Endothelial cell of umbilical vein (primary cell): ENCODE measurements around the gene RET. TPM values are rescaled to one million over a fixed set of nuclear protein-coding genes. Genes with fewer than 3 reads are reported as not detected.

Experiments
- BruUV-seq: library from RNA; stranded (reverse); fragments of 400-500 nt; replicated peaks from 2 replicates; lab custom pipeline; 2021; lab: Mats Ljungman, UMichigan
- CTCF ChIA-PET: fragments of 300-600, 350-600 bp; sonication (Branson Sonifier 250); formaldehyde crosslinking; loops from one replicate; lab custom pipeline; 2021; ENCODE audit warnings: antibody characterized with exemption, inconsistent platforms; lab: Charles Lee
- POLR2A ChIA-PET: fragments of 300-600, 350-600 bp; sonication (Branson Sonifier 250); formaldehyde crosslinking; loops from one replicate; lab custom pipeline; 2021; ENCODE audit warnings: antibody characterized with exemption, inconsistent platforms; lab: Charles Lee
- DNase-seq: peaks from one replicate; pipeline ENCODE4 v3.0.0-alpha.2; 2011; ENCODE audit warnings: low read depth, low spot score
- FAIRE-seq: peaks from 2 replicates; lab custom pipeline; 2011; peaks lifted over from hg19 to GRCh38; lab: Jason Lieb, UNC
- H2AFZ ChIP-seq: 2 replicates; pipeline ENCODE4 v1.6.0; 2012; ENCODE audit warnings: low read depth, low read length, control low read depth, inconsistent platforms
- H3K27ac ChIP-seq: 2 replicates; pipeline ENCODE4 v1.5.1; 2011; ENCODE audit warnings: low read depth, mild to moderate bottlenecking, control low read depth, low read length, moderate library complexity; ENCODE audit not compliant: insufficient read depth
- H3K27me3 ChIP-seq, 2 experiments: 2 replicates each; pipeline versions ENCODE4 v1.6.0 to v1.6.1; 2011; ENCODE audit warnings: low read length in 2 of 2, mixed read lengths in 1 of 2; ENCODE audit not compliant: control insufficient read depth in 2 of 2, insufficient read depth in 2 of 2
- H3K36me3 ChIP-seq, 2 experiments: 2 replicates in 1 of 2; 3 replicates in 1 of 2; pipeline ENCODE4 v1.5.1; 2011; ENCODE audit warnings: low read length in 2 of 2, mild to moderate bottlenecking in 1 of 2, moderate library complexity in 1 of 2; ENCODE audit not compliant: control insufficient read depth in 2 of 2, insufficient read depth in 2 of 2; ENCODE audit errors: extremely low read depth in 1 of 2
- H3K4me1 ChIP-seq: 3 replicates; pipeline ENCODE4 v1.5.1; 2011; ENCODE audit warnings: mild to moderate bottlenecking, low read length; ENCODE audit not compliant: control insufficient read depth, insufficient read depth; ENCODE audit errors: extremely low read depth
- H3K4me2 ChIP-seq: 2 replicates; pipeline ENCODE4 v1.6.1; 2011; ENCODE audit warnings: low read length, control low read depth, mixed read lengths; ENCODE audit not compliant: insufficient read depth
- H3K4me3 ChIP-seq, 3 experiments: fragments of 200-600 bp in 1 of 3; sonication (generic), shearing (Covaris generic) in 1 of 3; replicated peaks in 1 of 3; 2 replicates each; pipeline ENCODE4 v1.5.1; 2011 to 2016; ENCODE audit warnings: control low read depth in 3 of 3, low read length in 3 of 3, mild to moderate bottlenecking in 2 of 3, inconsistent platforms in 1 of 3, low read depth in 1 of 3, moderate library complexity in 1 of 3; ENCODE audit not compliant: insufficient read depth in 1 of 3
- H3K79me2 ChIP-seq: 2 replicates; pipeline ENCODE4 v1.6.0; 2012; ENCODE audit warnings: low read length, inconsistent platforms; ENCODE audit not compliant: control insufficient read depth, insufficient read depth
- H3K9ac ChIP-seq: replicated peaks from 2 replicates; pipeline ENCODE3; 2011; ENCODE audit warnings: low read length, control low read depth; ENCODE audit not compliant: insufficient read depth; ENCODE audit errors: extremely low read depth
- H3K9me1 ChIP-seq: replicated peaks from 3 replicates; pipeline ENCODE4 v1.6.0; 2011; ENCODE audit warnings: mild to moderate bottlenecking, low read length; ENCODE audit not compliant: control insufficient read depth, insufficient read depth; ENCODE audit errors: extremely low read depth
- H3K9me3 ChIP-seq: replicated peaks from 2 replicates; pipeline ENCODE4 v1.5.1; 2012; ENCODE audit warnings: low read length, inconsistent platforms; ENCODE audit not compliant: control insufficient read depth, insufficient read depth
- H4K20me1 ChIP-seq: replicated peaks from 2 replicates; pipeline ENCODE3; 2011; ENCODE audit warnings: mild to moderate bottlenecking, low read length; ENCODE audit not compliant: control insufficient read depth, insufficient read depth; ENCODE audit errors: extremely low read depth
- EZH2 ChIP-seq: IDR thresholded peaks from 2 replicates; pipeline ENCODE4 v1.6.1; 2012; ENCODE audit warnings: borderline replicate concordance, low read depth, mild to moderate bottlenecking, moderate library complexity, low read length, inconsistent platforms; ENCODE audit not compliant: severe bottlenecking
- FOS ChIP-seq: IDR thresholded peaks from 2 replicates; pipeline ENCODE4 v1.6.1; 2011; ENCODE audit warnings: mild to moderate bottlenecking, low read length, moderate library complexity, borderline replicate concordance; ENCODE audit not compliant: insufficient read depth
- GATA2 ChIP-seq: IDR thresholded peaks from 2 replicates; pipeline ENCODE4 v1.7.0; 2011; ENCODE audit warnings: low read depth, mild to moderate bottlenecking, moderate library complexity, mixed read lengths, low read length; ENCODE audit not compliant: insufficient read length, insufficient read depth
- JUN ChIP-seq: IDR thresholded peaks from 2 replicates; pipeline ENCODE4 v1.6.1; 2011; ENCODE audit warnings: borderline replicate concordance, low read depth; ENCODE audit not compliant: insufficient read length, insufficient read depth
- MYC ChIP-seq: IDR thresholded peaks from one replicate; pipeline ENCODE4 v1.6.1; 2011; ENCODE audit warnings: mild to moderate bottlenecking, low read depth, low read length
- POLR2A ChIP-seq: IDR thresholded peaks from 2 replicates; pipeline ENCODE4 v1.6.1; 2012; ENCODE audit warnings: low read depth, mild to moderate bottlenecking, control low read depth, low read length
- POLR2AphosphoS5 ChIP-seq: IDR thresholded peaks from 2 replicates; pipeline ENCODE4 v1.6.1; 2012; ENCODE audit warnings: low read depth, mild to moderate bottlenecking, control low read depth, low read length, moderate library complexity; ENCODE audit not compliant: insufficient read depth
- dilution Hi-C: fragments of 300-500 bp; cut with MboI; formaldehyde crosslinking; loops from one replicate; pipeline ENCODE4 v1.15.0; 2019; ENCODE audit warnings: low sequenced_read_pairs; ENCODE audit not compliant: extremely low pct_ligation_motif_present
- intact Hi-C: fragments of 100-400 bp; cut with micrococcal nuclease; formaldehyde crosslinking; loops from one replicate; pipeline ENCODE4 v1.10.0; 2022
- polyA plus RNA-seq, 4 experiments: library from polyadenylated mRNA; depleted of rRNA in 3 of 4; stranded (reverse) in 3 of 4; unstranded in 1 of 4; fragments of >200 nt; gene quantifications; 2 replicates each; pipeline versions ENCODE4 v1.2.1 to v1.2.3, GENCODE V29; 2011 to 2012; ENCODE audit warnings: missing spikeins in 1 of 4
- total RNA-seq: library from RNA; stranded (reverse); gene quantifications from 2 replicates; pipeline ENCODE4 v1.2.3, GENCODE V29; 2021
- TF ChIP-seq, protein P1 (sequence below), 2 donors: IDR thresholded peaks; 1 replicate in 1 of 2; 2 replicates in 1 of 2; pipeline ENCODE4 v1.5.1; 2011; ENCODE audit warnings: low read length in 2 of 2, mild to moderate bottlenecking in 2 of 2, moderate library complexity in 2 of 2, control low read depth in 1 of 2, inconsistent platforms in 1 of 2, low read depth in 1 of 2; ENCODE audit not compliant: insufficient read depth in 1 of 2; ENCODE audit errors: extremely low read depth in 1 of 2
- TF ChIP-seq, protein P2 (sequence below): IDR thresholded peaks from 2 replicates; pipeline ENCODE4 v1.6.1; 2011; ENCODE audit not compliant: insufficient read depth, insufficient read length

The RET gene
- total and polyA plus RNA-seq, 2 donors (not counting 3 experiments of a cell fraction or from before 2014, with no cell fraction given): 0.04 to 0.22 TPM

DNA sequence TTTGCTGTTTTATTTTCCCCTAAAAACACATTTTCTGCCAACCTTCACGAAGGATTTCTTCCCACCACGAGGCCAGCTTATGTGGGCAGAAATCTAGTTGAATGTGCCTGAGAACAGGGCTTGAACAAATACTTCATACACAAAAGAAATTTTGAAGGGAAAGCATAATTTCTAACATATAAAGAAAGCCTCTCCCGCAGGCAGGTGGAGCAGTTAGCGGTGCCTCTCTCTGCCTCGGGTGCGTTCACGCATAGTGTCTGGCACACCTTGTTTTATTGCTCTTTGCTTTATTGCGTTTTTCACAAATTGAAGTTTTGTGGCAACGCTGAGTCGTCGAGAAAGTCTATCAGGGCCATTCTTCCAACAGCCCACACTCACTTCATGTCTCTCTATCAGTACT is 54.4 kb downstream of the RET start:
- ChIA-PET POLR2A (no interaction called here), CTCF (no interaction called here)
- Histone ChIP-seq H3K9me1 (no peaks in the 10 kb centered on the region), H3K27ac (no peak overlapping the region), H3K9ac (no peak overlapping the region), H3K79me2 (no peaks in the 10 kb centered on the region), H2AFZ (no peak overlapping the region), H3K36me3 (no peaks in the 10 kb centered on the region), H4K20me1 (no peaks in the 10 kb centered on the region), H3K4me1 (peaks cover 6% of the 10 kb centered on the region), H3K9me3 (no peaks in the 10 kb centered on the region), H3K4me3 (no peak overlapping the region), H3K4me2 (no peak overlapping the region), H3K27me3 (peaks cover 8 to 16% of the 10 kb centered on the region in 2 experiments)
- no peak for FAIRE-seq
- intact Hi-C loops (no loop called here), dilution Hi-C loops (no loop called here)
- no TSS peak for BruUV-seq
- DNase-seq: no peak
- TF ChIP-seq POLR2A: no peak
- no peak for TF ChIP-seq EZH2
- TF ChIP-seq, protein P1, sequence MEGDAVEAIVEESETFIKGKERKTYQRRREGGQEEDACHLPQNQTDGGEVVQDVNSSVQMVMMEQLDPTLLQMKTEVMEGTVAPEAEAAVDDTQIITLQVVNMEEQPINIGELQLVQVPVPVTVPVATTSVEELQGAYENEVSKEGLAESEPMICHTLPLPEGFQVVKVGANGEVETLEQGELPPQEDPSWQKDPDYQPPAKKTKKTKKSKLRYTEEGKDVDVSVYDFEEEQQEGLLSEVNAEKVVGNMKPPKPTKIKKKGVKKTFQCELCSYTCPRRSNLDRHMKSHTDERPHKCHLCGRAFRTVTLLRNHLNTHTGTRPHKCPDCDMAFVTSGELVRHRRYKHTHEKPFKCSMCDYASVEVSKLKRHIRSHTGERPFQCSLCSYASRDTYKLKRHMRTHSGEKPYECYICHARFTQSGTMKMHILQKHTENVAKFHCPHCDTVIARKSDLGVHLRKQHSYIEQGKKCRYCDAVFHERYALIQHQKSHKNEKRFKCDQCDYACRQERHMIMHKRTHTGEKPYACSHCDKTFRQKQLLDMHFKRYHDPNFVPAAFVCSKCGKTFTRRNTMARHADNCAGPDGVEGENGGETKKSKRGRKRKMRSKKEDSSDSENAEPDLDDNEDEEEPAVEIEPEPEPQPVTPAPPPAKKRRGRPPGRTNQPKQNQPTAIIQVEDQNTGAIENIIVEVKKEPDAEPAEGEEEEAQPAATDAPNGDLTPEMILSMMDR (IDR thresholded peaks at IDR 0.05; ENCODE audit: extremely low read depth in 1 of 2, insufficient read depth in 1 of 2, low read depth in 1 of 2, low read length in 2 of 2): no peak
- TF ChIP-seq, protein P2, sequence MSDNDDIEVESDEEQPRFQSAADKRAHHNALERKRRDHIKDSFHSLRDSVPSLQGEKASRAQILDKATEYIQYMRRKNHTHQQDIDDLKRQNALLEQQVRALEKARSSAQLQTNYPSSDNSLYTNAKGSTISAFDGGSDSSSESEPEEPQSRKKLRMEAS: no peak
- TF ChIP-seq GATA2: no peak
- TF ChIP-seq MYC: no peak
- no peak for TF ChIP-seq POLR2AphosphoS5
- TF ChIP-seq JUN: no peak
- no peak for TF ChIP-seq FOS
